Fibroblast of lung (primary cell): ENCODE data around the gene LRMDA.

Experiments used
- CTCF ChIP-seq, 2 donors: IDR thresholded peaks in 1 of 2; conservative IDR thresholded peaks in 1 of 2; 1 replicate in 1 of 2; 2 replicates in 1 of 2; pipeline ENCODE4 v1.5.1; 2011 to 2012; ENCODE audit warnings: low read length in 2 of 2, control low read depth in 1 of 2, inconsistent platforms in 1 of 2, low read depth in 1 of 2, mild to moderate bottlenecking in 1 of 2
- EZH2 ChIP-seq: IDR thresholded peaks from 2 replicates; pipeline ENCODE4 v1.5.1; 2012; ENCODE audit warnings: low read length, control low read depth, mild to moderate bottlenecking; ENCODE audit errors: missing control alignments

GRCh38 chr10:76155961-76156360 is 724.5 kb downstream of the LRMDA start:
- no peak for TF ChIP-seq CTCF (conservative IDR thresholded peaks at IDR 0.05 in 1 of 2, IDR thresholded peaks at IDR 0.05 in 1 of 2; ENCODE audit: low read depth in 1 of 2, low read length in 2 of 2)
- TF ChIP-seq EZH2 = no peak
